HS-5 (cell line): ENCODE data around the gene SDSL.

Experiments
- DNase-seq: peaks from one replicate; pipeline ENCODE4 v3.0.0-alpha.2; 2012; ENCODE audit warnings: low read depth

The SDSL gene

DNA sequence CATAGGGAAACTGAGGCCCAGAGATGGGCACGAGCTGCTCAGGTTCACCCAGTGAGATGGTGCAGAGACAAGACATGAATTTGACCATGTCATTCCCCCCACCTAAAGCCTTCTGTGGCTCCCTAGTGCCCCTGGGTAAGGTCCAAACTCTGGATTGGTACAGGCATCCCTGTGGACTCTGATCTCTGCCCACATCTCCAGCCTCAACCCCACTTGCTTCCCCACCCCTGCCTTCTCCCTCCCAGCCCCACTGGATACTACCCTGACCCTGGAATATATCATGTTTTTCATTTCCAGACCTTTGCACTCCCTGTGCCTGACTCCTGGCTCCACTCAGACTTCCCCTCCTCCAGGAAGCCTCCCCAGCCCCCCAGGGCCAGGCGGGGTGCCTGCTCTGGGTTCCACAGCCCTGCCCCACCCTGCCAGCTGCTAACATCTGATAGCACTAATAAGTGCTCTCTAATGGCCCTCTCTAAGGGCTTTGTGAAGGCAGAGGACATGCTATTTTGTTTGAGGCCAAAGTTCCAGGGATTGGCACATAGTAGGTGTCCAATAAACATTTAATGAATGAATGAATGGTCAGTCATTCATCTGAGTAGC is 1.1 kb upstream of the SDSL start:
- DNase-seq = no peak

GRCh38 chr12:113422886-113423669 is 898 bp downstream of the SDSL start:
- DNase-seq = no peak

- DNase-seq = no peak
These were observed 2.3 kb downstream of the SDSL start for GRCh38 chr12:113424456-113424855.

DNA sequence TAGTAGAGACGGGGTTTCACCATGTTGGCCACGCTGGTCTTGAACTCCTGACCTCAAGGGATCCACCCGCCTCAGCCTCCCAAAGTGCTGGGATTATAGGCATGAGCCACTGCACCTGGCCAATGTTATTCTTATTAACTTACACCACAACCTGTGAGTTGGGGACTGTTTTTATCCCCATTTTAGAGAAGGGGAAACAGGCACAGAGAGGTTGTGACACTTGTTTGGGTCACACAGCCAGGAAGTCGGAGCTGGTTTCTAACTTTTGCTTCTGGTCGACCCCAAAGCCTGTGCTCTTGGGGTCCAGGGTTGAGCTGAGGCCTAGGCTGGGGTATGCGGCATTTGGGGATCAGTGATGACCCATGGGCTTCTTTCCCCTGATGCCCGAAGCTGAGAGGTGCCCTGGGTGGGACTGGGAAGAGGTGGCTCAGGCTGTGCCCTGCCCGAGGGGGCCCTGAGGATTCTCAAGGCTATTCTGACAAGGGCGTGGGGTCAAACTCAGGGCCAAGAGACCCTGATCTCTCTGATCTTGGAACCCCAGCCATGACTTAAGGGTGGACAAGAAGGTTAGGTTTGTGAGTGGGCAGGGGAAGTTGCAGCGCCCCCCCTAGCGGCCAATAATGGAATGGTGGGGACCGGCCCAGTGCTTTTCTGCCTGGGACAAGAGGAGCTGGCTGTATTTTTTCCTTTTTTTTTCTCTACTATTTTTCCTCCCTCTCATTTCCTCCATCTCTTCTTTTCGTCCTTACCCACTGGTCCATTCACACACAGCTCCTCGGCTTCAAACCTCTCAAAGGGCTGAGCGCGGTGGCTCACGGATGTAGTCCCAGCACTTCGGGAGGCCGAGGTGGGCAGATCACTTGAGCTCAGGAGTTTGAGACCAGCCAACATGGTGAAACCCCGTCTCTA is 3.0 kb downstream of the SDSL start:
- no peak for DNase-seq

DNA sequence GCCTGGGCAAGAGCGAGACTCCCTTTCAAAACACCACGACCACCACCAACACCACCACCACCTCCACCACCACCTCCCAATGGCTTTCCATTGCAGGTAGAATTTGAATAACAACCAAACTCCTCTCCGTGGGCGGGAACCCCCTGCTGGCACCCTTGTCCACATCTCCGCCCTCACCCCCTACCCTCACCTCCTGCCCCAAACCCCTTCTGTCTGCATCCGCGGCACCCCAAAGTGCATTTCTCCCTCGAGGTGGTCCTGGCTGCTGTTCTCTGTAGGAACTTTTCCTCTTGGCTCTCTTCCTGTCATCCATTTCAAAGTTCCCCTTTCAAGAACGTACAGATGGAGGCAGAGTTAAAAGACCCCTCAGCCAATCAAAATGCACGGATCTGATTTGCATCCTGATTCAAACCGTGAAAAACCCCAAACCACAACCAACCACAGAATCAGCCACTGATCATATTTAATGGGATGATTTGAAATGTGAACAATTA is 3.8 kb downstream of the SDSL start:
- no peak for DNase-seq

DNA sequence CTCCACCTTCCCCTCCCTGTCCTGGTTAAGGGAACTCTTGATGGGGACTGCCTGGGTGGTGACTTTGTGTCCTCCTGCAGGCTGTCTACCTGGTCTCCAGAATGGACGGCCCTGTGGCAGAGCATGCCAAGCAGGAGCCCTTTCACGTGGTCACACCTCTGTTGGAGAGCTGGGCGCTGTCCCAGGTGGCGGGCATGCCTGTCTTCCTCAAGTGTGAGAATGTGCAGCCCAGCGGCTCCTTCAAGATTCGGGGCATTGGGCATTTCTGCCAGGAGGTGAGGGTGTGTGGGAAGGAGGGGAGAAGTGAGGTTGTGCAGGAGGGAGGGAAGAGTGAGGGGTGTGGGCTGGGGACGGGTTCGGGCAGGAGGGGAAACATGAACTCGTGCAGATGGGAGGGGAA is 5.7 kb downstream of the SDSL start:
- no peak for DNase-seq

DNA sequence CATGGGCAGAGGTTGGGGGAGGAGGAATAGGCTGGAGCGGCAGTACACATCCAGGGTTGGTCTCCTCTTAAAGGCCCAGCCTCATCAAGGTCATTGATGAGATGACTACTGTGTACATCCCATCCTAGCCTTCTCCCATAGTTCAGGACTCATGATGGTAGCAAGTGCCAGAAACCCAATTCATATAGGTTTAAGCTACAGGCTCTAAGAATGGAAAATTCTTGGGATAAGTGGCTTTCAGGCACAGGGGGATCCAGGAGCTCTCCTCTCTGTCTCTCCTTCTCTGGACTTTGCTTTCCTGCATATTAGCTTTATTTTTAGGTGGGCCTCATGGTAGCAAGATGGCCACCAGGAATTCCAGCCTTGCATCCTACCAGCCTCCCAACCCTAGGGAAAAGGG is 6.3 kb downstream of the SDSL start:
- no peak for DNase-seq

DNA sequence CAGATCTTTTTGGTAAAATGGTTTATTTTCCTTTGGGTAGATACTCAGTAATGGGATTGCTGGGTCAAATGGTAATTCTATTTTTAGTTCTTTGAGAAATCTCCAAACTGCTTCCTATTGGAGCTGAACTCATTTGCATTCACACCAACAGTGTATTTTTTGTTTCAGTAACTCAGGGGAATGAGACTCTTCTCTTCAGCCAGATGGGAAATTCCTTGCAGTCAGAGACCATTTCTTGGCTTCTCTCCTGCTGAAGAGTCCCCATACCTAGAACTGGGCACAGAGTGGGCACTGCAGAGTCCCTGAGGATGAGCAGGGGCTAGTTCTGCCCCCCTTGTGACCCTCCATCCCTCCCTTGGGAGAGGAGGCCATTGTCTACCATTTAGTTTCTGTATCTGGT is 10.8 kb downstream of the SDSL start:
- DNase-seq = no peak

DNA sequence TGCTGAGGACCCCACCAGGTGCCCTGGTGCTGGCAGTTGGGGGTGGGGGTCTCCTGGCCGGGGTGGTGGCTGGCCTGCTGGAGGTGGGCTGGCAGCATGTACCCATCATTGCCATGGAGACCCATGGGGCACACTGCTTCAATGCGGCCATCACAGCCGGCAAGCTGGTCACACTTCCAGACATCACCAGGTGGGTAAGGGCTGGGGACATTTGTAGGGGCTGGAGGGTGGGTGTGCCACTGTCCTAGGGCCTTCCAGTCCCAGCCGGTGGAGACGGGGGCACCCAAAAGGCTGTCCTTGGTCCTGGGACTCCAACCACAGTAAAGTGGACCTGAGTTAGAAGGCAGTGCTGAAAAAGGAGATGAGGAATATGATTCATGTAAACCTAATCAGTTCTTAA is 13.2 kb downstream of the SDSL start:
- no peak for DNase-seq

DNA sequence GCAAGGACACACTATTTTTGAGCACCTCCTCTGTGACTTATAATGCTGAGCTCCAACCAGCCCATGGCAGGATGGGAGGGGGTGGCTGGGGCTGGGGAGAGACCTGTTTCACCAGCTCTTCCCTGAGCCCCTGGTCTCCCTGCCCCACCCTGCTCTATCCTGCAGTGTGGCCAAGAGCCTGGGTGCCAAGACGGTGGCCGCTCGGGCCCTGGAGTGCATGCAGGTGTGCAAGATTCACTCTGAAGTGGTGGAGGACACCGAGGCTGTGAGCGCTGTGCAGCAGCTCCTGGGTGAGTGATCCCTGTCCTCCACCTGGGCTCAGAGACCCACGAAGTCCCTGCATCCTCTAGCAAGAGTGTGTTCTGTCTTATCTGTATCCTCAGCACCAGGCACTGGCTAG is 14.4 kb downstream of the SDSL start:
- DNase-seq = no peak

- no peak for DNase-seq
These were observed 15.0 kb downstream of the SDSL start for GRCh38 chr12:113436993-113437728.

DNA sequence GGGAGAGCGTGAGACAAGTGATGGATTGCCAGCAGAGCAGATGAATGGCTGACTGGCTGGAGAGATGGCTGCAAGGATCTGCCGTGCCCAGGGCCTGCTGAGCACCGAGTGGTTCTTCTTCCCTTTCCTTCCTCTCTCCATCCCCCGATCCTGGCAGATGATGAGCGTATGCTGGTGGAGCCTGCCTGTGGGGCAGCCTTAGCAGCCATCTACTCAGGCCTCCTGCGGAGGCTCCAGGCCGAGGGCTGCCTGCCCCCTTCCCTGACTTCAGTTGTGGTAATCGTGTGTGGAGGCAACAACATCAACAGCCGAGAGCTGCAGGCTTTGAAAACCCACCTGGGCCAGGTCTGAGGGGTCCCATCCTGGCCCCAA is 15.5 kb downstream of the SDSL start:
- no peak for DNase-seq

DNA sequence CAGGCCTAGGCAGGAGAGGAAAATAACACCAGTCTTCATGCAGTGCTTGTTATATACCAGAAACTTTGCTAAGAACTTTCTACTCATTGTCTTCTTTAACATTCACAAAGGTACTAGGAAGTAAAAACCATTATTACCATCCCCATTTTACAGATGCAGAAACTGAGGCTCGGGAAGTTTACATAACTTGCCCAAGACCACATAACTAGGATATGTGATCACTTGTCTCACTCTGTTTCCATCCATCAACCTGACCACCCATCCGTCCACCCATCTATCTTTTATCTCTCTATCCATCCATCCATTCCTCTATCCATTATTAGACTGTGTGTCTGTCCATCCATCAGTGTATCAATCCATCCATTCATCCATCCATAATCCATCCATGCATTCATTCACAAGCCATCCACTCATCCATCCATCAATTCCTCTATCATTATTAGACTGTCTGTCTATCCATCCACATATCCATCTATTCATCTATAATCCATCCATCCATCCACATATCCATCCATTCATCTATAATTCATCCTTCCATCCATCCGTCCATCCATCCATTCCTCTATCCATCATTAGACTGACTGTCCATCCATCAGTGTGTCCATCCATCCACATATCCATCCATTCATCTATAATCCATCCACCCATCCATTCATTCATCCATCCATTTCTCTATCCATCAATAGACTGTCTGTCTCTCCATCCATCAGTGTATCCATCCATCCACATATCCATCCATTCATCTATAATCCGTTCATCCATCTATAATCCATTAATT is 16.5 kb downstream of the SDSL start:
- DNase-seq = no peak

GRCh38 chr12:113439301-113439597 is 17.1 kb downstream of the SDSL start:
- no peak for DNase-seq

- DNase-seq = no peak
These were observed 17.4 kb downstream of the SDSL start for GRCh38 chr12:113439606-113440030.

GRCh38 chr12:113440336-113440735 is 18.2 kb downstream of the SDSL start:
- DNase-seq = no peak

DNA sequence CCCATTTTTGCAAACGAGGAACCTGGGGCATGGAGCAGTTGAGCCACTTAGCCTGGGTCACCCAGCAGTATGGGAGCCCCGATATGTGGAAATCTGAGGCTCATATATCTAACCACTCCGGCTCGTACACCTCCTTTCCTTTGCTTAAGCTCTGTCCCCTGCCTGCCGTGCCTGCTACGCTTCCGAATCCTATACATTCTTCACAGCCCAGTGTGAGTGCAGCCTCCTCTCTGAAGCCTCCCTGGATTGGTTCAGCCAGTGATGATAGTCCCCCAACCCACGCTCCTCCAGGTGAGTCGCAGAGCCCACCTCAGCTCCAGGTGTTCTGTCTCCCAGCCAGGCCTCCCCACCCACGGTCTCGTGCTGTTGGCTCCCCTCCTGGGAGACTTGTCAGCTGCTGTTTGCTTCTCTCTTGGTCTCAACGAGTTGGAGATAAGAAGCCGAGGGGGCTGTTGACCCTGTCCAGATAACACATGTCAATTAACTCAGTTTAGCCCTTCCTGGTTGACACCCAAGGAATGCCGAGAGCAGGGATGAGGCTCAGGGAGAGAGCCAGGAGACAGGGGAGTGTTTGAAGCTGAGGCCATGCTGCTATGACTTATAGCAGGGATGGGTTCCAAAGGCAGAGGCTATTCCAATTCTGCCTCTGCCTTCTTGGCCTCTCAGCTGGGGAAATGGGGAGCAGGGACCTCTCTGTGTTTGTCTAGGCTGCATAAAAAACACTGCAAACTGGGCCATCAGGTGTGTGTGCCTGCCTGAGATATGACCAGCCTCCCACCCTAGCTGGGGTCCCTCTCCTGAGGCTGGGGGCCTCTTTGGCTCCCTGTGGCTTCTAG is 19.0 kb downstream of the SDSL start:
- no peak for DNase-seq

- DNase-seq = no peak
These were observed 20.9 kb downstream of the SDSL start for GRCh38 chr12:113443030-113443539.

DNA sequence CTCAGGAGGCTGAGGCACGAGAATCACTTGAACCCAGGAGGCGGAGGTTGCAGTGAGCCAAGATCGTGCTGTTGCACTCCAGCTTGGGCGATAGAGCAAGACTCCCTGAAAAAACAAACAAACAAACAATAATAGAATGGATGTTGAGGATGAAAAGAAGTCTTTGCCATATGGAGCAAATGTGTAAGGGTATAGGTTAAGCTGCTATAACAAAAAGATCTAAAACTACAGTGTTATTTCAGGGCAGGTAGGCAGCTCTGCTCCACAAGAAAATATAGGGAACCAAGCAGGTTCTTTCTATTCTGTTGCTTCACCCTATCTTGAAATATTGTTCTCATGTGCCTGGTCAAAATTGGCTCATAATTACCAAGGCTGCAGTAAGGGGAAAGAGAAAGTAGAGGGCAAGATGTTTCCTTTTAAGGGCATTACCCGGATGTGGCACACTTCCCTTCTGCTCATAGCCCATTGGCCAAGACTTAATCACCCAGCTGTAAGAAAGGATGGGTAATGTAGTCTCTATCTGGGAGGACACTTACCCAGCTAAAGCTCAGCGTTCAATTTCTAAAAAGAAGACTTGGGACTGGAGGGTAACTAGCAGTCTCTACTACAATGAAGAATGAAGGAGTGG is 23.5 kb downstream of the SDSL start:
- no peak for DNase-seq

DNA sequence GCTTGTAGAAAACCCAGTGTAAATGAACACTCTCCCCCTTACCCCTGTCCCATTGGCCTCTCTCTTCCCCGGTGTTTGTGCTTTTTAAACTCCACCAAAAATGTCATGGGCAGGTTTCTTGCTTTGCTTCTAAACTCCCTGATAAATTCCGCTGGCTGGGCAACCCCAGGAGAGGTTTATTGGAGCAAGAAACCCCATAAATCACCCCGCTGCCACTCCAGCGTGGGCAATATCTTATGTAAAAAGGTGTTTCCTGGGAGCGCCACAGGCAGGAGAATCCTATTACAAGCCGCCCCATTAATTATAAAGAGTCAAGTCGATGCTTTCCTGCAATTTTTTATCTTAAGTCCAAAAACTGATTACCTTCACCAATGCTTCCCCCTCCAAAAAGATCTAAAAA is 26.7 kb downstream of the SDSL start:
- DNase-seq = no peak
